Naive thymus-derived CD8-positive, alpha-beta T cell (primary cell): ENCODE data around the gene RAP1GAP2. TPM values are rescaled to one million over a fixed set of nuclear protein-coding genes. Genes with fewer than 3 reads are reported as not detected.

ENCODE experiments used
- ATAC-seq, 2 donors: fragments of 150-1000 bp; cut with Tn5 transposase in 1 of 2; sonication (Bioruptor Pico), chemical (Tn5 transposase) in 1 of 2; 1 replicate in 1 of 2; 2 replicates in 1 of 2; pipeline ENCODE4 v1.10.0; 2021; ENCODE audit warnings: mild to moderate bottlenecking in 2 of 2, moderate library complexity in 2 of 2
- POLR2A ChIA-PET: fragments of 350-600 bp; sonication (Branson Sonifier 250); formaldehyde crosslinking; loops from one replicate; lab custom pipeline; 2021; ENCODE audit warnings: antibody characterized with exemption; lab: Charles Lee
- DNase-seq, 10 donors: peaks; one replicate each; pipeline versions ENCODE4 v3.0.0 to v3.0.0-alpha.2; 2020 to 2022
- H3K27ac Mint-ChIP-seq, 10 donors: one replicate each; pipeline ENCODE4 v1.8.0; 2020 to 2022; ENCODE audit warnings: mild to moderate bottlenecking in 10 of 10, mixed read lengths in 10 of 10, moderate library complexity in 4 of 10, inconsistent platforms in 1 of 10
- H3K27me3 Mint-ChIP-seq, 5 donors: one replicate each; pipeline ENCODE4 v1.8.0; 2021 to 2022; ENCODE audit warnings: mixed read lengths in 5 of 5
- H3K36me3 Mint-ChIP-seq, 3 donors: one replicate each; pipeline ENCODE4 v1.8.0; 2020 to 2022; ENCODE audit warnings: mixed read lengths in 3 of 3, mild to moderate bottlenecking in 2 of 3, inconsistent platforms in 1 of 3
- H3K4me1 Mint-ChIP-seq, 4 donors: one replicate each; pipeline ENCODE4 v1.8.0; 2021 to 2022; ENCODE audit warnings: mixed read lengths in 4 of 4
- H3K4me3 Mint-ChIP-seq, 10 donors: one replicate each; pipeline ENCODE4 v1.8.0; 2020 to 2022; ENCODE audit warnings: mild to moderate bottlenecking in 10 of 10, mixed read lengths in 10 of 10, moderate library complexity in 6 of 10, inconsistent platforms in 1 of 10
- H3K9me3 Mint-ChIP-seq, 9 donors: one replicate each; pipeline ENCODE4 v1.8.0; 2020 to 2022; ENCODE audit warnings: mixed read lengths in 9 of 9, mild to moderate bottlenecking in 3 of 9, inconsistent platforms in 1 of 9, moderate library complexity in 1 of 9
- polyA plus RNA-seq, 3 donors: library from polyadenylated mRNA; unstranded; fragments of 300-500 nt; fragmentation: Illumina TruSeq; gene quantifications; one replicate each; pipeline ENCODE4 v1.2.3, GENCODE V29; 2021
- total RNA-seq, 8 experiments: library from RNA in 2 of 8; stranded (reverse) in 2 of 8; gene quantifications; one replicate each; pipeline ENCODE4 v1.2.3 and lab custom pipeline; 2021 to 2026

Gene RAP1GAP2
- total and polyA plus RNA-seq, 5 experiments from 2014 or later = 0.44 to 1.6 (median 1.3) TPM

- Mint-ChIP-seq H3K36me3 (peaks cover 0 to 5% (median 0%) of the 10 kb centered on the region in 3 donors), H3K9me3 (no peaks in the 10 kb centered on the region), H3K27me3 (no peaks in the 10 kb centered on the region), H3K27ac (peak overlapping the region in 1 of 10 donors; percentile 22), H3K4me3 (no peak overlapping the region), H3K4me1 (peaks cover 11 to 22% (median 14%) of the 10 kb centered on the region in 4 donors)
- POLR2A ChIA-PET = no interaction called here
- DNase-seq (no peak), ATAC-seq (no peak)
Measured at GRCh38 chr17:2959371-2960130, 163.3 kb downstream of the RAP1GAP2 start.

DNA sequence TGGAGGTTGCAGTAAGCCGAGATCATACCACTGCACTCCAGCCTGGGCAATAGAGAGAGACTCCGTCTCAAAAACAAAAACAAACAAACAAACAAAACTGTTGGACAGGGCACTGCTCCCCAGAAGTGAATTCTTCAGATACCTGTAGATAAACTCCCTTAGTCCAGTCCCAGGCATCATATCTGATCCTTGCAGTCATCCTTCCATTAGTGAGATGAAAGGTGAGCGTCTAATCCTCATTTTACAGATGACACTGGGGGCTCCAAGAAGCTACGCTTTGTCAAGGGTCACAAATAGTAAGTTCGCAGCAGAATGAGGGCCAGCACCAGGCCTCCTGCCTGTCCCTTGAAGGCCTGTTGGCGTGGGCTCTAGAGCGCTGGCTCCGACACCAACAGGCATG lies 165.2 kb downstream of the RAP1GAP2 start:
- no peak for ATAC-seq
- peaks cover 0 to 15% (median 5%) of the 10 kb centered on the region in 3 donors for H3K36me3 Mint-ChIP-seq
- no peak for DNase-seq
- H3K4me1 Mint-ChIP-seq = peaks cover 0 to 6% (median 1%) of the 10 kb centered on the region in 4 donors
- POLR2A ChIA-PET = no interaction called here
- no peak overlapping the region for H3K27ac Mint-ChIP-seq
- H3K27me3 Mint-ChIP-seq = peaks cover 0 to 2% (median 0%) of the 10 kb centered on the region in 5 donors
- no peaks in the 10 kb centered on the region for H3K9me3 Mint-ChIP-seq
- H3K4me3 Mint-ChIP-seq = no peak overlapping the region

DNA sequence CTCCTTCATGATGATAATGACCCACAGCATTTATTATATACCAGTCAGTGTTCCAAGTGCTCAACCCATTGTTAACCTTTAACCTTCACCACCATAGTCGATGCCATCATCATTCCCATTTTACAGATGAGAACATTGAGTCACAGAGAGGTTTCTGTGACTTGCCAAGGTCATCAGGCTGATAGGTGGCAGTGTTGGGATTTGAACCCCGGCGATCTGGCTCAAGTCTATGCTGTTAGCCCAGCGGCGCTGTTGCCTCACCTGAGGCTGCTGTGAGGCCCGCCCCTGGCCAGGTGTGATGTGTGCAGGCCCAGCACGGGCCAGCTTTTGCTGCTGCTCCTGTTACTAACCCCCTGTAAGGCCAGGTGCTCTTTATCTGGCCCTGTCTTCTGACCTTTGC lies 166.0 kb downstream of the RAP1GAP2 start:
- H3K4me3 Mint-ChIP-seq = no peak overlapping the region
- DNase-seq = no peak
- peaks cover 0 to 2% (median 0%) of the 10 kb centered on the region in 5 donors for H3K27me3 Mint-ChIP-seq
- H3K4me1 Mint-ChIP-seq = peaks cover 0 to 6% (median 1%) of the 10 kb centered on the region in 4 donors
- H3K27ac Mint-ChIP-seq = no peak overlapping the region
- no peak for ATAC-seq
- peaks cover 0 to 22% (median 7%) of the 10 kb centered on the region in 3 donors for H3K36me3 Mint-ChIP-seq
- POLR2A ChIA-PET = no interaction called here
- H3K9me3 Mint-ChIP-seq = no peaks in the 10 kb centered on the region

DNA sequence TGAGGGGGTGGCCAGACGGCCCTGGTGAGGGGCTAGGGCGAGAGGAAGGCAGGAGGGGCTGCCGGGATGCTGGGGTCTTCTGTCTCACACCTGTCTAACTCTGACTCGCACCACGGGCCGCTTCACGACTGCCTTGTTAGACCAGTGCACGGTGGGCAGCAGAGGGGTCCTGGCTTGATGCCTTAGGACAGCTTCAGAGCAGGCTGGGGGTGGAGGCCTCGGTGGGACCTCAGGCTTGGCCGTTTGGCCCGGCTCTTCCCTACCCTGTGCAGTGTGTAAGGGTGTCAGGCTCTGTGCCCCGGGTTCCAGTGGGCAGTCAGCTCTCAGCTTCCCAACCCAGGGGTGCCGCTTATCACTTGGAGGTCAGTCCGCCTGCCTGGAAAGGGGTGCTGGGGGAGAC lies 166.5 kb downstream of the RAP1GAP2 start:
- H3K27me3 Mint-ChIP-seq = peaks cover 0 to 2% (median 0%) of the 10 kb centered on the region in 5 donors
- H3K4me3 Mint-ChIP-seq = no peak overlapping the region
- POLR2A ChIA-PET = no interaction called here
- H3K27ac Mint-ChIP-seq = no peak overlapping the region
- H3K9me3 Mint-ChIP-seq = no peaks in the 10 kb centered on the region
- DNase-seq (no peak), ATAC-seq (no peak)
- peaks cover 0 to 3% (median 1%) of the 10 kb centered on the region in 4 donors for H3K4me1 Mint-ChIP-seq
- H3K36me3 Mint-ChIP-seq = peaks cover 0 to 23% (median 11%) of the 10 kb centered on the region in 3 donors

DNA sequence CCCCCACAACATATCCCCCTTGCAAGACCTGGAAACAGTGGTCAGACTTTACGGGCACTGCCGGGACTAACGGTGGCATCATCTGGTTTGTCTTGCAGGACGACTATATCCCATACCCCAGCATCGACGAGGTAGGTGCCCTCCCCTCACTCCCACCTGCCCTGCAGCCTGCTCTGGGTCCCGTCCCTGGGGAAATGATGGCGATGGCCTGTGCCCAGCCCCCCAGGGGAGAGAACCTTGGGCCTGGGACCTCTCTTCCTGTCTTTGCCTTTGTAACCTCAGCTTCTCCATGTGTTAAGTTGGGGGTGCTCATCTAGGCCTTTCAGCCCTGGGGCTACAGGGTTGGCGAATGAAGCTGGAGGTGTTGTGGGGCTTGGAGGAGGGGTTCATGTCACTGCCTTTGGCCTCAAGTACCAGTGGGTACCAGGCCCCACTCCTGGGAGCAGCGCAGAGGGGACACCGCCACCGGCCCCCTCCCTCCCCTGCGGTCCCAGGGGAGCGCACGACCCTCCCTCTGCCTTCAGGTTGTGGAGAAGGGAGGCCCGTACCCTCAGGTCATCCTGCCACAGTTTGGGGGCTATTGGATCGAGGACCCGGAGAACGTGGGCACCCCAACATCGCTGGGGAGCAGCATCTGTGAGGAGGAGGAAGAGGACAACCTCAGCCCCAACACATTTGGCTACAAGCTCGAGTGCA lies 167.2 kb downstream of the RAP1GAP2 start:
- peaks cover 0 to 24% (median 14%) of the 10 kb centered on the region in 3 donors for H3K36me3 Mint-ChIP-seq
- DNase-seq (no peak), ATAC-seq (no peak)
- peaks cover 0 to 2% (median 0%) of the 10 kb centered on the region in 5 donors for H3K27me3 Mint-ChIP-seq
- POLR2A ChIA-PET = no interaction called here
- no peak overlapping the region for H3K4me3 Mint-ChIP-seq
- H3K9me3 Mint-ChIP-seq = no peaks in the 10 kb centered on the region
- peak overlapping the region in 2 of 10 donors; percentile 15 to 18 for H3K27ac Mint-ChIP-seq
- no peaks in the 10 kb centered on the region for H3K4me1 Mint-ChIP-seq

DNA sequence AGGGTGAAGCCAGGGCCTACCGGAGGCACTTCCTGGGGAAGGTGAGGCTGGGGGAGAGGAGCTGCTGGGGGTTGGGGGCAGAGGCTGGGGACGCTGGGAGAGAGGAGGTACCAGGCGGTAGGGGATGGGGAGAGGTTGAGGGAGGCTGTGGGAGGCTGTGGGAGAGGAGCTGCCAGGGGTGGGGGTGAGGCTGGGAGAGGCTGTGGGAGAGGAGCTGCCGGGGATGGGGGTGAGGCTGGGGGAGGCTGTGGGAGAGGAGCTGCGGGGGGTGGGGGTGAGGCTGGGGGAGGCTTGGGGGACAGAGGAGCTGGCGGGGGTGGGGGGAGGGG lies 167.8 kb downstream of the RAP1GAP2 start:
- H3K4me3 Mint-ChIP-seq = no peak overlapping the region
- DNase-seq (no peak), ATAC-seq (no peak)
- peaks cover 0 to 2% (median 0%) of the 10 kb centered on the region in 5 donors for H3K27me3 Mint-ChIP-seq
- H3K4me1 Mint-ChIP-seq = no peaks in the 10 kb centered on the region
- POLR2A ChIA-PET = no interaction called here
- no peak overlapping the region for H3K27ac Mint-ChIP-seq
- H3K9me3 Mint-ChIP-seq = no peaks in the 10 kb centered on the region
- H3K36me3 Mint-ChIP-seq = peaks cover 0 to 24% (median 14%) of the 10 kb centered on the region in 3 donors

DNA sequence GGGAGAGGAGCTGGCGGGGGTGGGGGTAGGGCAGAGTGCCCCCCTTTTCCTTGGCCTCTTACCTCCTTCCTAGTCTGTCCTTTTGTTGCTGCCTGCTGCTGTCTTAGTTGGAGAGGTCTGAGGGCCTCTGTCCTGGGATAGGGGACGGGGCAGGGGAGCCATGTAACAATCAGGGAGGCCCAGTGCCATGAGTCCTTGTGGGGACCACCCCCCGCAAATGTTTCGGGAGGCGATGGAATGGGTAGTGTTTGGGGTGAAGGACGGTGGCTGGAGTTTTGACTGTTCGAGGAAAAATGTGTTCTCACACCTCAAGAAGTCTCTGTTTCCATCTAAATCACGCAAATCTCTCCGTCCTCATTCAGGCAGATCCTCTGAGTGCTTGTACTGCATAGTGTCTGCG lies 168.1 kb downstream of the RAP1GAP2 start:
- Mint-ChIP-seq H3K27ac (no peak overlapping the region), H3K4me3 (no peak overlapping the region), H3K9me3 (no peaks in the 10 kb centered on the region), H3K27me3 (peaks cover 0 to 2% (median 0%) of the 10 kb centered on the region in 5 donors), H3K36me3 (peaks cover 0 to 24% (median 14%) of the 10 kb centered on the region in 3 donors), H3K4me1 (no peaks in the 10 kb centered on the region)
- DNase-seq = no peak
- ATAC-seq = no peak
- POLR2A ChIA-PET = no interaction called here

DNA sequence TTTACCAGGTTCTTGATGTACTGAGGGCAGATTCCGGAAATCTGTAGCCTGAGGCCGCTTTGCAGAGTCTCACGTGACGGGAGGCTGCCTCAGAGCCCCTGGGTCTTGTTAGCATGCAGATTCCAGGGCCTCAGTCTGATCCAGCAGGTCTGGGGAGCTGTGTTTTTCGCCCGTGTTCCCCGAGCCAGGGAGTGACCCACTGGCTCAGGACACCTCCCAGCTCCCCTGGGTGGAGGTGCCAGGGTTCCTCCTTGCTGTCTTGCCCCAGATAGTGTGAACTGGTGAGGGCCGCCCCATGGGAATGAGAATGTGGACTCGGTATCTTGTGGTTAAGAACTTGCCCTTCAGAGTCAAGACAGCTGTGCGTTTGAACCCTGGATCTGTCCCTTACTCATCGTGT lies 168.6 kb downstream of the RAP1GAP2 start:
- Mint-ChIP-seq H3K27me3 (peaks cover 0 to 2% (median 0%) of the 10 kb centered on the region in 5 donors), H3K4me3 (no peak overlapping the region), H3K36me3 (peaks cover 0 to 24% (median 14%) of the 10 kb centered on the region in 3 donors), H3K4me1 (no peaks in the 10 kb centered on the region), H3K27ac (no peak overlapping the region), H3K9me3 (no peaks in the 10 kb centered on the region)
- DNase-seq = no peak
- POLR2A ChIA-PET = no interaction called here
- no peak for ATAC-seq

DNA sequence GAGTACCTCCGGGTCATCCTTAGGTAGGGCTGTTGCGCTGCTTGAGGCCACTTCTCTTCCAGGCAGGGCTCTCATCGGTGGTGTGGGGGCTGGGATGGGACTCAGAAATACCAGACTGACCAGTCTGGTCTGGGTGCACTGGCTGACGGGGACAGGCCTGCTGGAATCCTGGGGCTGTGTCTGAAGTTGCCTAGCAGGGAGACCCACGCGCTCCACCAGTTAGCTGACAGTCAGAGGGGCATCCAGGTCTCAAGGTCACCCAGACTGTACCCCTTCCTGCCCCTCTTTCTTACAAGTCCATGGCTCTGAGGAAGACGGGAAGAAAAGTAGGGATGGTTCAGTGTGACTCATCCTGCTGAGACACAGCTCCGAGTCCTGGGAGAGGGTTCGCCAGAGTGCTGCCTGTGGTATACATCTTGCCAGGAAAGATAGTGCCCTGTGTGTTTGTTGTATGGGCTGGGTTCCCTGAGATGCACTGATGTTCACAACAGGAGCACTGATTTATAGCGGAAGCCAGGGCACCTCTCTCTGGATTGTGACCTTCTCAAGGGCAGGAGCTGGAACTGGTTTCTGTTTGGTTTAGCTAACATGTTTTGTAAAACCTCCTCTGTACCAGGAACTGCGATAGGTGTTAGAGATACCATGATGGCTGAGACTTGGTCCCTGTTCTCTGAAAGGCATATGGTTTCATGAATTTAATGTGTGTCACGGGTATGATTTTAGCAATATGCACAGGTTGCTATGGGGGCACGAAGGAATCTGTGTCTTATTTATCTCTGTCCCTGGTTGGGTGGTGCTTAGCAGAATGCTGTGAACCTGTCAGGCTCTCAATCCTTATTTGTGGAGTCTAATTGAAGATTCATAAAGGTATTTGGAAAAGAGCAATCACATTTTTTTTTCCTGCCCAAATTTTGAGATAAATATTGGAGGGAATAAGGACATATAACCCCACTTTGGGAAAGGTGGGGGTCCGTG lies 169.7 kb downstream of the RAP1GAP2 start:
- POLR2A ChIA-PET = no interaction called here
- no peak overlapping the region for H3K4me3 Mint-ChIP-seq
- H3K27me3 Mint-ChIP-seq = peaks cover 0 to 2% (median 0%) of the 10 kb centered on the region in 5 donors
- peak overlapping the region in 1 of 10 donors; percentile 46 for H3K27ac Mint-ChIP-seq
- ATAC-seq (no peak), DNase-seq (no peak)
- no peaks in the 10 kb centered on the region for H3K9me3 Mint-ChIP-seq
- H3K36me3 Mint-ChIP-seq = peaks cover 0 to 24% (median 14%) of the 10 kb centered on the region in 3 donors
- no peaks in the 10 kb centered on the region for H3K4me1 Mint-ChIP-seq

DNA sequence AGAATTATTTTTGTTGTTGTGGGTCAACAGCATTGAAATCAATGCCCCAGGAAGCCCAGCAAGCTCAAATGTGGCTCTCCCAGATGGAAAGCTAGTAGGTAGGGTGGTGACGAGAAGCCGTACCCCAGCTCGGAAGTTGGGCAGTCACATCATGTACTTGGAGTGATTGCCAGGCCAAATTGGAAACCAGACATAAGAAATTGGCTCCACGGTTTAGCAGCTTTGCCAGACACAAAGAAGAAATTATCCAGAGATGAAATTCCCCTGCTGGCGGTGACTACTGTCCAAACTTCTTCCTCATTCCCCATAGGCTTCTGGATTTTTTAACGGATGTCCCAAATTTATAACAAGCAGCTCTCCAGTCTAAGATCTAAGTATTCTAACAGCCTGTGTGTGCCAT lies 171.3 kb downstream of the RAP1GAP2 start:
- Mint-ChIP-seq H3K36me3 (peaks cover 0 to 29% (median 17%) of the 10 kb centered on the region in 3 donors), H3K4me3 (no peak overlapping the region), H3K27ac (no peak overlapping the region), H3K9me3 (no peaks in the 10 kb centered on the region), H3K27me3 (peaks cover 0 to 2% (median 0%) of the 10 kb centered on the region in 5 donors), H3K4me1 (no peaks in the 10 kb centered on the region)
- DNase-seq = no peak
- no peak for ATAC-seq
- POLR2A ChIA-PET = no interaction called here

DNA sequence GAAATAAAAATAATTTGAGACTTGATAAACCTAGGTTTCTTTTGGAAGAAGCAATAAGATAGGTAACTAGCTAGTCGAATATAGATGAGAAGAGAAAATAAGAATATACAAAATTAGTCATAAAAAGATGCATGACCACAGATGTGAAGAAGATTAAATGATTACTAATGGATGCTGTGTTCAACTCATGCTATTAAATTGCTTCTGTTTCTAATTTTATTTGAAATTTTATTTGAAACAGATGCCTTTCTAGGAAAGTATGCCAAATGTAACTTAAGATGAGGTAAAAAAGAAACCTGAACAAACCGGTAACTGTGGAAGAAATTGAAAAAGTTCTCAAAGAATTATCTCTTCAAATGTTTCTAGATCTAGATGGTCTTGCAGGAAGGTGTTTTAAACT lies 175.6 kb downstream of the RAP1GAP2 start:
- ATAC-seq (no peak), DNase-seq (no peak)
- H3K27me3 Mint-ChIP-seq = no peaks in the 10 kb centered on the region
- peaks cover 0 to 12% (median 11%) of the 10 kb centered on the region in 3 donors for H3K36me3 Mint-ChIP-seq
- H3K4me3 Mint-ChIP-seq = no peak overlapping the region
- H3K9me3 Mint-ChIP-seq = no peaks in the 10 kb centered on the region
- H3K4me1 Mint-ChIP-seq = peaks cover 0 to 2% (median 0%) of the 10 kb centered on the region in 4 donors
- H3K27ac Mint-ChIP-seq = peak overlapping the region in 1 of 10 donors; percentile 15
- POLR2A ChIA-PET = no interaction called here

DNA sequence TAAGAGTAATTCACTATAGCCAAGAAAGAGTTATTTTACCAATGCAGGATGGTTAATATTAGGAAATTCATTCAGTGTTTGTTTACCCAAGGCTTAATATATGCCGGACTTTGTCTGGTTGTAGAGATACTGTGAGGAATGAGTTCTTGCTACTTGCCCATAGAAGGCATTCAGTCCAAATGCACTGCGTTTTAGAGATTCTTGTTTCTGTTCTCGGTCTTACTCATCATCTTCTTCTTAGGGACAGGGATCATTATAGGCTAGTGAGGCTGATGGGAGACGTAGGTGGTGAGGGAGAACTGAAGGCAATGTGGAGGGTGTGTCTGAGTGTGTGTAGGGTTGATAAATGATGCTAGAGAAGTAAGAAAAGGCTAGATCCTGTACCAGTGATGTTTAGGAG lies 176.5 kb downstream of the RAP1GAP2 start:
- peaks cover 0 to 7% (median 7%) of the 10 kb centered on the region in 3 donors for H3K36me3 Mint-ChIP-seq
- no peak overlapping the region for H3K4me3 Mint-ChIP-seq
- ATAC-seq = no peak
- H3K9me3 Mint-ChIP-seq = no peaks in the 10 kb centered on the region
- peaks cover 0 to 2% (median 0%) of the 10 kb centered on the region in 4 donors for H3K4me1 Mint-ChIP-seq
- peak overlapping the region in 1 of 10 donors; percentile 31 for H3K27ac Mint-ChIP-seq
- POLR2A ChIA-PET = no interaction called here
- H3K27me3 Mint-ChIP-seq = no peaks in the 10 kb centered on the region
- DNase-seq = no peak
